NCI-H748 treated with DMSO at 0.1 percent for 48 hours (cell line): Measurements from ENCODE around the gene NKD2.
"Not testable (repeated sequence)": the region's sequence is repeated elsewhere in the genome, so short reads cannot be mapped to it uniquely, and the experiment has no call there.

Source experiments
- DNase-seq: peaks from one replicate; lab custom pipeline; 2025; lab: John Stamatoyannopoulos, UW

NKD2 gene

DNA sequence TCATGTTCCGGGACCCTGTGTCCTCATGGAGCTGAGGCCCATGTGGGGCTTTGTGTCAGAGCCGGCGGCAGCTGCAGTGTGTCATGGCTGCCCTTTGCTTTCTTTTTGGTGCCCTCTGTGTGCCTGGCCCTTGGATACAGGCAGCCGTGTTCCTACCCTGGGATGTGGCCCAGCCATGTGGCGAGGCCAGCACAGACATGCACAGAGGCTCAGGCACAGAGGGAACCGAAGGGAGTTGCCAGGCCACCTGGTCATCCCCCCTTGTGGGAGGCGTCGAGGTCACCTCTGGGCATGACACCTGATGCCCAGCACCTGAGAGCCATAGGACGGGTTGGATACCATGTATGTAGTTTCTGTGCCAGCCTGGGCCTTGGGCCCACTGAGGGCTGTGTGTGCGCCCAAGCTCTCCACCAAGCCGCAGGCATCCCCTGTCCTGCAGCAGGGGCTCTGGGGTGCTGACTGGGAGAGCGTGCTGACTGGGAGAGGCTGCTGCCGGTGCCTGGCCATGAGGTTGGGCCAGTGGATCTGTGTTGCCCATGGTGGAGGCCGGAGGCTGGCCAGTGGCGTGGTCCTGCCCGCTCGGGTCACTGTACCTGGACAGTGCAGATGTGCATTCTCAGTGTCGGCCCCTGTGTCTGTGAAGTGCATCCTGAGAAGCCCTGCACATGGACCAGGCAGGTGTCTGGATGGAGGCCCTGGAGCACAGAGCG is 4.8 kb downstream of the NKD2 start:
- no peak for DNase-seq

DNA sequence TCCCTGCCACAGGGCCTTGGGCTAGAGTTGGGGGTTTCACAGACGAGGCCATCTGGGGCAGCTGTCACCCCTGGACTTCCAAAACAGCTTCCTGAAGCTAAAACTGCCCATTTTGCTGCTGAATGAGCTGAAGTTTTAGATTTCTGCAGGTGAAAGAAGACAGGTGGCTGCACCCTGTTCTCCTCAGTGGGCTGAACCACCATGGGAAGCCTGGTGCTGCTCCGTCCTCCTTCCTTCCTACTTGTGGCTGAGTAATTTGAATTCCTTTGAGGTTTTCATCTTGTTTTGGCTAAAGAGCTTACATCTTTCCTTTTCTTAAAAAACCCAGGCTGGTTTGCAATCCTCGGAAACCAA is 5.3 kb downstream of the NKD2 start:
- no peak for DNase-seq

DNA sequence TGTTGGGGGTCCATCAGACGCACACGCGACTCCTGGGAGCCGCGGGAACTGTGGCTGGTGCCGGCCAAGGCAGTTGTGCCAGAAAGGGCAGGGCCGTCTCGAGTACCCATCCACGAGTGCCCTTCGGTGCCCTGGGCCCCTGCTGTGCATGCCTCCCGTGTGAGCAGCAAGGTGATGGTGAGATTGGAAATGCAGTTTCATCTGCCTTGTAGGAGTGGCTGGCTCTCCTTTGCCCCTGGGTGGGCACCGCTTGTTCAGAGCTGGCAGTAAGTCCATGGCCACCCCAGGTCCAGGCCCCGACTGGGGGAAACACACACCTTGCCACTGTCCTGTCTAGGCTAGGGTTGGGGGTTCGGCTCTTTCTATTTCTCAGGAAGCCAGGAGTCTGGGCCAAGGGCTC is 5.7 kb downstream of the NKD2 start:
- no peak for DNase-seq

DNA sequence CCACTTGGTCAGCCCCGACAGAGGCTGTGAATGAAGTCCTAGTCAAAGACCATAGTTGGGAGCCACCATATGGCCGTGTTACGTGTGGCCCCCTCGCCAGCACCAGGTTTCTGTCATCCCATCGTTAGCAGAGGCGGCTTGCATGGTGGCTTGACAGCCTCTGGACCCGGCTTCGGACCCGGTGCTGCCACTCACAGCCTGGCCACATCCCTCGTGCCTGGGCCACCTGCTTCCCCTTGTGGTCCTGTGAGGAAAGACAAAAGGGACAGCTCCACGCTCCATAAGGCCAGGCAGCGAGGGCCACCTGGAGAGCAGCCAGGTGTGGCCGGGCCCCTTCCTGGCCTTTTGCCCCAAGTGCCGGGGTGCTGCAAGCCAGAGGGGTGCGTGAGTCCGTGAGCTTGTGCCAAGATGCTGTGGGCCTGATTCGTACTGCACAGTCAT is 6.2 kb downstream of the NKD2 start:
- no peak for DNase-seq

DNA sequence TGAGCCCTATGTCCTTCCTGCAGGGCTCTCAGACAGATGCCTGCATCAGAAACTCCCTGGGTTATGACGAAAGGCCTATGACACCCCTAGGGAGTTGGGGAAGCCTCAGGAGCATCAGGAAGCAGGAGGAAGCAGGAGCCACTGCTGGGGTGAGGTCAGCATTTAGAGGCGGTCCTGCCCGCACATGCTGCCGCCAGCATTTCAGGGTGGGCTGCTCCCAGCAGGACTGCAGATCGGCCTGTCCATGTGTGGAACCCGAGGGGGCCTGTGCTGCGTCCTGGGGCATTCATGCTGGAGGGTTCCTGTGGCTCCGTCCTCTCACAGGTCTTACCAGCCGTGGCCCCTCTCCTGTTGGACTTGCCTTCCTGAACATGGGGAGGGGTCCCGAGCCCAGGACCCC is 6.9 kb downstream of the NKD2 start:
- no peak for DNase-seq

DNA sequence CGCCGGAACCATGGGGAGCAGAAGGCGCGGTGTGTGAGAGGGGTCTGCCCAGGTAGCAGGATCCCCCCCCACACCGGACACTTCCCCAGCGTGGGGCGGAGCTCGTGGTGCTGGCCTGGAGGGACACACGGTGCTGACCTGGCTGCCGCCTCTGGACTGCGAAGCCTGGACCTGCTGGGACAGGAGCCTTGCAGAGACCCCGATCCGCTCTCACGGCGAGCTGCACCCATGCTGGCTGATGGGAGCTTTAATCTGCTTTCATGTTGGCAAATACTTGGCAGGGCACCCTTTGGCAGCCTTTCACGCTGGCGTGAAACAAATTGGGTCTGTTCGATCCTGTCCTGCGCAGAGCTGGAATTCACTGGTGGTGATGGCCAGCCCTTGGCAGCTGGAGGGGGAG is 7.4 kb downstream of the NKD2 start:
- no peak for DNase-seq

DNA sequence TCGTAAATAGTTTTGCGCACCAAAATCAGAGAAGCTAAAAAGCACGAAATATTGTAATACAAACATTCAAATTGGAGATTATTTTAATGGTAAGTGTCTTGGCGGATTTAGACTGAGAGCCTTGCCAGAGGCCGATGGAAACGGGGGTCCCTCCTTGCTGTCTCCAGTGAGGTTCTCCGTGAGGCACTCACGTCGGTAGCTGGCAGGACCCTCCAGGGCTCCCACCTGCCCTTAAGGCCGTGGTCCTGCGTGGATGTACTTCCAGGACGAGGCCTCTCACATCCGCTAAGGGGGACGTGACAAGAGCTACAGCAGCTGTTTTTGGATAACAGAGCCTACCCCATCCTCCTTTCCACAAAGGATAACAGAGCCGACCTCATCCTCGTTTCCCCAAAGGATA is 7.9 kb downstream of the NKD2 start:
- no peak for DNase-seq

DNA sequence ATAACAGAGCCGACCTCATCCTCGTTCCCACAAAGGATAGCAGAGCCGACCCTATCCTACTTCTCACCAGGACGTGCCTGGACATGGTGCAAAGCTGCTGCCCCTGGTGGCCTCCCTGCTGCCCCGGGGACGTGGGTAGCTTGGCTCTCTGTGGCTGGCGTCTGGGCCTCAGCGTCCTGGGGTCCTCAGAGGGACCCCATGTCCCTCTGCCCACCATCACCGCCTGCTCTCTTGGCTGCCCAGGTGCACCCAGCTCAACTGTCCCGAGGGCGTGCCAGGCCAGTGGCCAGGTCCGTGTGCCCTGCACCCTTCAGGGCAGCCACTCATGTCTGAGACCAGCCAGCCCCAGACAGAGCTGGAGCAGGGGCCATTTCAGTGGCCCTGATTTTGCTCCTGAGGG is 8.5 kb downstream of the NKD2 start:
- no peak for DNase-seq

DNA sequence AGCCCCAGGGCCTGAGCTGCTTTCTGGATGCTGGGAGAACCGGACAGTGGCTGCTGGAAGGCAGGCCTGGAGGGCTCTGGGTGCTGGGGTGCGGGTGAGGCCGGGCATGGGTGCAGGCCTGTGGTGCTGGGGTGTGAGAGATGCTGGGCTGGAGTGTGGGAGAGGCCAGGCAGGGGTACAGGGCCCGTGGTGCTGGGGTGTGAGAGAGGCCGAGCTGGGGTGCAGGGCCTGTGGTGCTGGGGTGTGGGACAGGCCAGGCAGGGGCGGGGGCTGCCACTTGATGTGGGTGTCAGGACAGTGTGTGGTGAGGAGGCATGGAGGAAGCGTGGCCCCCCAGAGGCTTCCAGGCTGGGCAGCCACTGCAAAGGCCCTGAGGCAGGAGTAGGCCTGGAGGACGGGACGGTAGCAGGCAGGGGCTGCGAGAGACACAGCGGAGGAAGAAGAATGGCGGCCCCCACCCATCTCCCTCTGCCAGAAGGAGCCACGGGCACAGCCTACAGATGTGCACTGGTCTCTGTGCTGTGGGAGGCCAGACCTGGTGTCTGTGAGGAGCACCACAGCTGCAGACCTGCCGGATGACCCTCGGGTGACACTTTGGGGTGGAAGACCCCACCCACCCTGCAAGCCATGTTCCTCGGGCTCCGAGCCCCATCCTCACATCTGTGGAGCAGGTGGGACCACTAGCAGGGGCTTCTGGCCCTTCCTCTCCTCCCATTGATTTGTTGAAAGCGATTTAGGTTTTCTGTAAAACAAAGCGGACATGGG is 9.3 kb downstream of the NKD2 start:
- no peak for DNase-seq

DNA sequence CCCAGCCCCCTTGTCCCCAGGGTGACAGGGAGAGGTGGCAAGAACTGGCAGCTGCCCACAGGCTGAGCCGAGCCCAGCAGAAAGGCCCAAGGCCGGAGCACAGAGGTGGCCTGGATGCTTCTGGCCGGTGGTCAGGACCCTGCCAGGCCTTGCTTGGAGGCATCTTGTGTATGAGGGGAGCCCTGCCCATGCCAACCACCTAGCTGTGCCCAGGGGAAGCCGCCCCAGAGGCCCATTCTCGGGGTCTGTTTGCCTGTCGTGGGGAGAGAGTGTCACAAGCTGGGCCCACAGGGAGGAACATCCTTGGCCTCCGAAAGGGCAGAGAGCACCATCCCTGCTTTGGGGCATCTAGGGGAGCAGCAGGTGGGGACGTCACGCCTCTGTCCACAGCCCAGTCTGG is 10.0 kb downstream of the NKD2 start:
- DNase-seq, result no peak

DNA sequence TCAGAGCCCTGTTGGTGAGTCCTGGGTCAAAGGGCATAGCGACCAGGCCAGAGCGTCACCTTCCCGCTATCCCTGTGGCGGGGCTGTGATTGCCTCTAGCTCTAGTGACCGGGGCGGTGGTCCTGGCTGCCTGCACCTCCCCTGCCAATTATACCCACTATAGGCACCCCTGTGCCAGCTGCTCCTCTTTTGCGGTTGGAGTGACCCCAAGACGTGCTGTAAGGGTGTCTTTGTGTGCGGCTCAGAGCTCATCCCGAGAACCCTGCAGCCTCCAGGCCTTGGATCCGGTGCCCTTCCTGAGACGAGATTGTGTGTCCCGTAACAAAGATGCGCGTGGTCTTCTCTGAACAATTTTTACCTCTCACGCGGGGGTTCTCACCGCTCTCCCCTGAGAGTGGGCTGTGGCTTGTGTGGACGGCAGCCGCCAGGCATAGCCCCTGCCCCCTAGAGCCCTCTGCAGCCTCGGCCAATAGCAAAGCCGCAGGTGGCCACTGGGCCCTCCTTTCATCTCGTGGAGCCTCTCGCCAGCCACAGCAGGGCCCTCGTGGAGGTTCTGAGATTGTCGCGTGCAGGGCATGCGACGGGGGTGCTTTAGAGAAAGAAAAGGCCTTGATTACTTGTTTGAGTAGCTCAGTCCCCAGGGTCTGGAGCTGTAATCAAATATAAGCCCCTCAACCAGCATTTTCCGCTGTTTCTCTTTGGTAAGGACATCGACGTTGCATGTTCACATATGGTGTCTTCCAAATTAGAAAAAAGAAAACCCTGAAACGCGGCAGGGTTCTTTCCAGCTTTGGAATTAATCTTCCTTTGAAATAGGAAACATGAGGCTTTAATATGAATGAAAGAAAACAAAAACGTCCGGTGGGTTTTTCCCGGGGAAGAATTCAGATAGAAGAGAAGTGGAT is 10.7 kb downstream of the NKD2 start:
- no peak for DNase-seq

DNA sequence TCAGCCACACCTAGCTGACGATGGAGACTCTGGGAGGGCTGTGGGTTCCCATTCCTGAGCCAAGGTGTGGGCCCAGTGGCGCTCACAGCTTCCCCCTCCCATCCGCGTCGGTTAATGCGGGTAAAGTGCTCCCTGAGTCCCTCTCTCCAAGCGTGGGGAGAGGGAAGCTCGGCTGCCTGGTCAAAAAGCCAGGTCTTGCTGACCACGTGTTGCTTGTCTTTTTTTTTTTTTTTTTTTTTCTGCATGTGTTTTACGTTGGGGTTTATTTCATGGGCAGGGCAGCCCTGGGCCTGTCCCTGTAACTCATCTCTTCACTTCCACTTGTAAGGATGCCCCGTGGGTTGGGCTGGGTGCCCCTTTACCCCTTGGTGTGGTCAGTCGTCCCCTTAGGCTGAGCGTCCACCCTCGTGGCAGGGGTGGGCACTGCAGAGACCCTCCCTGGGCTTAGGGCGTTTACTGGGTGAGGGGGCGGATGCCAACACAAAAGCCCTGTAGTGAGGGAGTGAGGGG is 11.9 kb downstream of the NKD2 start:
- no peak for DNase-seq

DNA sequence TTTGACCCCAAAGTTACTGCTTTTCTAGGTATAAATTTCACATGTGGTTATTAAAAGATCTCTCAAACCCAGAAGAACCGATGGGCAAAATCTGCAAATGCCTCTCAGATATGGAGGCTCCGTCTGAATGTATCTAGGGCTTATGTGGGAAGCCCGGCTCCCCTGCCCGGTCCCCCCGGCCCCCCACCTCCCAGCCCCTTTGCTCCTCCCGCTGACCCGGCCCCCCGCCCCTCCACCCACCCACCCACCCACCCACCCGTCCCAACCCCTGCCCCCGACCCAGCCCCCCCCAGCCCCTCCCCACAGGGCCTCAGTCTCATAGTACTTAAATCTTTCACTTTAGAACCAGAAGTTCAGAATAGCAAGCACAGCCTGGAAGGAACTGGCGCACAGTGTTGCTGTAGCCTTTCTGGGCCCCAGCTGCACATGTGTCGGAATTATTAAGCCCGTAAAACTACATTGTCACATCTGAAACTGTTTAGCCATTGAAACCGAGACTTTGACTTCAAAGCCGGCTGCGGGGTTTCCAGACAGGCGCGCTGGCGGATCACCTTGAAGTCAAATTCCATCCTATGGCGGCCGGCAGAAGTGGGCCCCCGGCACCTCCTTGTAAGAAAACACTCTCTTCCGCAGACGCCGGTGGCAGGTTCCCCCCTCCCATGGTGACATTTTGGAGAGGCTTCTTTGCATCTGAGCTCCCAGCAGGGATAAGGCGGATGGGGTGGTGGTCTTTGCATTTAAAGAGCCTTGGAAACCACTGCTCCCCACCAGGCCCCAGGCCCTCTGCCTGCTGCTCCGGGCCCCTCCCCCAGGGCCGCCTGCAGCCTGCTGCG is 12.8 kb downstream of the NKD2 start:
- DNase-seq, result no peak

DNA sequence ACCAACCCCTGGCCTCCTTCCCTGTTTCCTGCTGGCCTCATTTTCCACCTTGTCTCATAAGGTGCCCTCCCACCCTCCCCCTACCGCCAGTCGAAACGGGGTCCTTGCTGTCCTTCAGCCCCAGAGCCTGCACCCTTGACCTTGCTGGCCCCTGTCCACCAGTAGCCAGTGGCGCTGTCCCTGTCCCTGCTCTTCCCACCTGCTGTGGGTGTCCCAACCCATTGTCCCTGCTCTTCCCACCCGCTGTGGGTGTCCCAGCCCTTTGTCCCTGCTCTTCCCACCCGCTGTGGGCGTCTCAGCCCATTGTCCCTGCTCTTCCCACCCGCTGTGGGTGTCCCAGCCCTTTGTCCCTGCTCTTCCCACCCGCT is 13.4 kb downstream of the NKD2 start:
- not testable (repeated sequence) for DNase-seq

DNA sequence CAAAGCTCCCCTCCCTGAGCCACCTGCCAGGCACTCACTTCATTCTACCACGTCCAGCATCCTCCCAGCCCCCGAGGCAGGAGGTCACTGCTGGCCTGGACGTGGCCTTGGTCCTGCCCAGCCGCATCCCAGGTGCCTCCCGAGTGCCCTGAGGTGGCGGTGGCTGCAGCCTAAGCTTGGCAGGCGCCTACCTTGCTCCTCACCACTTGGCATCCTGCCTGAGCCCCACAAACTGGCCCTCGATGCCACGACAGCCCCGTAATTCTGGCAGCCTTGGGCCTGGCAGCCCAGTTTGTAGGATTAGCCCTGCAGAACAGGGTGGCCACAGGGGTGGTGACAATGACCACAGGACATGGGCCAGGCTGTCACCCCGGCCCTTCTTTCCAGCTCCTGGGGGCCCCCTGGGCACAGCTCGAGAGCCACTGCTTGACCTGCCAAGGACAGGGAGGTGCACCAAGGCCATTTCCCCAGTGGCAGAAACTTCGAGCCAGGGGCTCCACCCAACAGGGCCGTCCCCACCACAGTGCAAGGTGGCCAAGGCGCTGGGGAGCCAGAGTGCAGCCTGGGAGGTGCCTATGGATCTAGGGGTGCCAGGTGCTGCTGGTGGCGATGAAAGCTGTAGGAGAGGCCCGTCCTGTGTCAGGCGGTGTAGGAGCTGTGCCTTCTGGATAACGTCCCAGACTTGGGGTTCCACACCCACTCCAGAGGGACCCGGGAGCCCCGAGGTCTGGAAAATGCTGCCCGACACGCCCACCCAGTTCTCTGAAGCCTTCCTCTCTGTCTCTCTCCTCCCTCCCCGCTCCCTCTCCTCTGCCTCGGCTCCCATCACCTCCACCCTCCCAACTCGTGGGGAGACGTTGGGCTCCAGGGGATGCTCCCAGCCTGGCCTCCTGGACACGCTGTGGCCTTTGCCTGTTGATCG is 18.4 kb downstream of the NKD2 start:
- no peak for DNase-seq

DNA sequence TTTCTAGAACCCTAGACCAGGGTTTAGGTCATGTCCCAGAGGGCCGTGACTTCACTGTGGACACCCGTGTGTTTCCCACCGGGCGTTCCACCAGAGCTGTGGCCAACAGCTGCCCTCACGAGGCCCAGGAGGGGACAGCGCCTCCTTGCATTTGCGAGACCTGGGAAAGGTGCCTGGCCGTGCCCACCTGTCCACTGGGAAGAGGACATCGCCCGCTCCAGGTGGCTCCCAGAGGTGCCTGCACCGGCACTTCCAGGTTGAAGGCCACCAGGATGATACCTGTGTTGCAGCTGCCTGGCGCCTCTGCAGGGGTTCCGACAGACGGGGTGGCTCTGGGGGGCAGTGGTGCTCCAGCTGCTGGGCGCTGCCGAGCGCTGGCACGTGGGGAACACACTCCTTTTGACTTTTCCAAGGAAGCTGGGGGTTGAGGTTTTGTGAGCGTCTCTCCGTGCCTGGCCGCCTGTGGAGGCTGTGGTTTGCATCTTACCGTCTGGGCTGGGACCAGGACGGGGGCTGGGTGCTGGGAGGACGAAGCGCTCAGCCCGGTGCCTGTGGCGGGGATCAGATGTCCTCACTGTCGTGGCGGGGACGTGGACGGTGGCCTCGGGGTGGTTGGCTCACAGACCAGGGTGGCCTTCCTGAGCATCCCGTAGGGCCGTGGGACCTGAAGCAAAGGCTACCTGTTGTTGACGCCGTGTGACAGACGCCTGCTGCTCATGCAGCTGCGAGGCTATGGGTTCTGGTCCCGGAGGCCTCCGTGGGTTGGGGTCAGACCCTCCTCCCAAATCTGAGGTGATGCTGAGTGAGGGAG is 19.2 kb downstream of the NKD2 start:
- no peak for DNase-seq

DNA sequence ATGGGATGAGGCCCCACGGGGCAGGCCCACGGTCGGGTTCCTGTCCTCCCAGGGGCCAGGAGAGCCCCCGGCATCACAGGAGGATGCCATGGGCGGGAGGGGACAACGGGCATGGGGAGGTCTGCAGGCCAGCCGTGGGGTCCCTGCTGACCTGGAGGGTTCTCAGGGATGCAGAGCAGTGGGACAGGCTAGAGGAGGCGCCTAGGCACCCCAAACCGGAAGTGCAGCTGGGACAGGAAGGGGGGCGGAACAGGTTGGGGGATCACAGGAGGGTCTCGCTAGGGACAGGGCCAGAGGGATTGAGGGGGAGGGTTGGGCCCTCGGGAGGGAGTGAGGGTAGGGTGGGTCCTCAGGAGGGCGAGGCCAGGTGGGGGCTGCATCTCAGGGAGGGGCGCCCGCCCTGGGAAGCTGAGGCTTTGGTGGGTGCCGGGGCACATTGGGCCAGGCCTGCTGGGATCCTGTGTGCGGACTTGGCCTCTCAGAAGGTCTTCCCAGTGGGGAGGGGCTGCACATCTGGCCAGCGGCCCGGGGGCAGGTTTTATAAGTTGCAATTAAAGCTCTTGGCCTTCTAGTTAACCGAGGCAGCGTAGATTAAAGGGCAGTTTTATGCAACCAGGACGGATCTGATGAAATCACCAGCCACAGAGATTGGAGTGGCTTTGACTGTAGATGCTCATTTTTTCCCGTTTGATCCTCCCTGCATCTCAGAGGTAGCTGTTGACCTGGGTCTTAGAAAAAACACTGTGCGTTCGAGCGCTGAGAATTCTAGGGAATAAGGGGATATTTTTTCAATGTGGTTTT is 20.1 kb downstream of the NKD2 start:
- no peak for DNase-seq

DNA sequence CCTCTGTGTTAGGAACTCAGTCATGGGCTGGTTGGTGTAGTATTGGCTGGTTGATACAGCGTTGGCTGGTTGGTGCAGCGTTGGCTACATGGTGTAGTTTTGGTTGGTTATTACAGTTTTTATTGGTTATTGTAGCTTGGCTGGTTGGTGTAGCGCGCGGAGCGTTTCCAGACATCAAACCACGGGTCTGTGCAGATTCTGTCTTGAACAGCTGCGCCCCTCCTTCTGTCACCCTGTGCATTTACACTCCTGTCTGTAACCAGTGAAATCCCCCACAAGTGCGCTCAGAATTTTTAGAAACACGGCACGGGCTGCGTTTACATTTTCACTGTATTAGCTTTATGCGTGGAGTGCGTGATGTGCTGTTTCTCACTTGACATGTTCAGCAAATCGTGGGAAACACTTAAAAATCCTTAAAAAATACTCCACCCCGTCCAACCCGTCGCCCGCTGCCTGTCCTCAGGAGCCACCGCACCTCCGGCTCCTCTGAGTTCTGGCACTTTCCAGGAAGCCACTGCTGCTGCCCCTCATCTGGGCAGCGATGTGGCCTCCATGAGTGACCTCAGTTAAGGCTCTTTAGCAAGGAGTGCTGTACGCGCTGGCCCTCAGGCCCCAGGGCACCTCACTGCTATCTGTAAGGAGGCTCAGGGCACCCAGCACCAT is 20.8 kb downstream of the NKD2 start:
- DNase-seq, result no peak
